ENCODE data around the gene GPR37L1. TPM values are rescaled to one million over a fixed set of nuclear protein-coding genes. Genes with fewer than 3 reads are reported as not detected.
"Not testable (repeated sequence)": the region's sequence is repeated elsewhere in the genome, so short reads cannot be mapped to it uniquely, and the experiment has no call there.

GPR37L1 gene
- total RNA-seq, 1 experiment from 2014 or later: not detected

GRCh38 chr1:202107801-202108731 is 14.7 kb upstream of the GPR37L1 start:
- no peak for DNase-seq (ENCODE audit: low read depth)

- no peak for DNase-seq (ENCODE audit: low read depth)
These were observed 11.7 kb upstream of the GPR37L1 start for GRCh38 chr1:202110977-202111376.

GRCh38 chr1:202111589-202111988 is 11.1 kb upstream of the GPR37L1 start:
- not testable (repeated sequence) for DNase-seq (ENCODE audit: low read depth)

GRCh38 chr1:202112859-202113689 is 9.6 kb upstream of the GPR37L1 start:
- no peak for DNase-seq (ENCODE audit: low read depth)

GRCh38 chr1:202113690-202114300 is 8.9 kb upstream of the GPR37L1 start:
- no peak for DNase-seq (ENCODE audit: low read depth)

GRCh38 chr1:202116287-202116686 is 6.4 kb upstream of the GPR37L1 start:
- DNase-seq (ENCODE audit: low read depth): no peak

GRCh38 chr1:202117898-202118371 is 4.8 kb upstream of the GPR37L1 start:
- no peak for DNase-seq (ENCODE audit: low read depth)

- no peak for DNase-seq (ENCODE audit: low read depth)
These were observed 1.7 kb upstream of the GPR37L1 start for GRCh38 chr1:202121006-202121405.

GRCh38 chr1:202123336-202123813 is 658 bp downstream of the GPR37L1 start:
- no peak for DNase-seq (ENCODE audit: low read depth)

- DNase-seq (ENCODE audit: low read depth): no peak
These were observed 1.4 kb downstream of the GPR37L1 start for GRCh38 chr1:202124142-202124541.

GRCh38 chr1:202125611-202126010 is 2.9 kb downstream of the GPR37L1 start:
- DNase-seq (ENCODE audit: low read depth): no peak

- no peak for DNase-seq (ENCODE audit: low read depth)
These were observed 3.7 kb downstream of the GPR37L1 start for GRCh38 chr1:202126426-202126825.

GRCh38 chr1:202127061-202127460 is 4.3 kb downstream of the GPR37L1 start:
- DNase-seq (ENCODE audit: low read depth): no peak

- DNase-seq (ENCODE audit: low read depth): no peak
These were observed 5.3 kb downstream of the GPR37L1 start for GRCh38 chr1:202127836-202128622.

- no peak for DNase-seq (ENCODE audit: low read depth)
These were observed 7.0 kb downstream of the GPR37L1 start for GRCh38 chr1:202129453-202130296.

GRCh38 chr1:202130297-202130721 is 7.6 kb downstream of the GPR37L1 start:
- DNase-seq (ENCODE audit: low read depth): no peak

GRCh38 chr1:202130816-202131522 is 8.3 kb downstream of the GPR37L1 start:
- no peak for DNase-seq (ENCODE audit: low read depth)

GRCh38 chr1:202131956-202132821 is 9.5 kb downstream of the GPR37L1 start:
- DNase-seq (ENCODE audit: low read depth): no peak
